Measurements from ENCODE around the gene LGALS7B.

- TF ChIP-seq CTCF (IDR thresholded peaks at IDR 0.05) (no peak), POLR2A (IDR thresholded peaks at IDR 0.05) (no peak)
These were observed 4.7 kb downstream of the LGALS7B start for GRCh38 chr19:38793671-38794070.
